ENCODE results near the gene HNF1B.

- TF ChIP-seq, protein P1, sequence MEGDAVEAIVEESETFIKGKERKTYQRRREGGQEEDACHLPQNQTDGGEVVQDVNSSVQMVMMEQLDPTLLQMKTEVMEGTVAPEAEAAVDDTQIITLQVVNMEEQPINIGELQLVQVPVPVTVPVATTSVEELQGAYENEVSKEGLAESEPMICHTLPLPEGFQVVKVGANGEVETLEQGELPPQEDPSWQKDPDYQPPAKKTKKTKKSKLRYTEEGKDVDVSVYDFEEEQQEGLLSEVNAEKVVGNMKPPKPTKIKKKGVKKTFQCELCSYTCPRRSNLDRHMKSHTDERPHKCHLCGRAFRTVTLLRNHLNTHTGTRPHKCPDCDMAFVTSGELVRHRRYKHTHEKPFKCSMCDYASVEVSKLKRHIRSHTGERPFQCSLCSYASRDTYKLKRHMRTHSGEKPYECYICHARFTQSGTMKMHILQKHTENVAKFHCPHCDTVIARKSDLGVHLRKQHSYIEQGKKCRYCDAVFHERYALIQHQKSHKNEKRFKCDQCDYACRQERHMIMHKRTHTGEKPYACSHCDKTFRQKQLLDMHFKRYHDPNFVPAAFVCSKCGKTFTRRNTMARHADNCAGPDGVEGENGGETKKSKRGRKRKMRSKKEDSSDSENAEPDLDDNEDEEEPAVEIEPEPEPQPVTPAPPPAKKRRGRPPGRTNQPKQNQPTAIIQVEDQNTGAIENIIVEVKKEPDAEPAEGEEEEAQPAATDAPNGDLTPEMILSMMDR (IDR thresholded peaks at IDR 0.05; ENCODE audit: low read depth, low read length, poor library complexity, severe bottlenecking), result no peak
- TF ChIP-seq EZH2phosphoT487 (IDR thresholded peaks at IDR 0.05; ENCODE audit: borderline replicate concordance, low read length), result no peak
Observed at GRCh38 chr17:37697381-37697780, 47.5 kb downstream of the HNF1B start.

Measured in DOHH2 (cell line).